IMR-90 (cell line): Measurements from ENCODE around the gene NSF. TPM values are rescaled to one million over a fixed set of nuclear protein-coding genes. Genes with fewer than 3 reads are reported as not detected.

Experiments used
- ATAC-seq: fragments of 200-7000 bp; cut with Tn5 transposase; 2 replicates; pipeline ENCODE4 v1.9.1; 2020; ENCODE audit warnings: low read depth, mild to moderate bottlenecking, moderate library complexity
- BruUV-seq: library from RNA; stranded (reverse); fragments of 400-500 nt; replicated peaks from 2 replicates; lab custom pipeline; 2021; lab: Mats Ljungman, UMichigan
- CTCF ChIA-PET: fragments of 300-600 bp; formaldehyde crosslinking; extraction: SDS; loops from one replicate; lab custom pipeline; 2021; ENCODE audit warnings: antibody characterized with exemption; lab: Yijun Ruan, JAX
- POLR2A ChIA-PET: fragments of 300-600 bp; sonication (Branson Sonifier 250); formaldehyde crosslinking; loops from one replicate; lab custom pipeline; 2022; ENCODE audit warnings: antibody characterized with exemption; ENCODE audit not compliant: unreplicated experiment; lab: Charles Lee
- DNase-seq: peaks from one replicate; pipeline ENCODE4 v3.0.0; 2013
- H2AFZ ChIP-seq: replicated peaks from 2 replicates; pipeline ENCODE3; 2013; ENCODE audit warnings: low read length, mild to moderate bottlenecking; ENCODE audit not compliant: poor library complexity
- H2AK5ac ChIP-seq: 2 replicates; pipeline ENCODE4 v1.6.1; 2013; ENCODE audit warnings: low read depth, low read length, inconsistent platforms
- H2AK9ac ChIP-seq: replicated peaks from 2 replicates; pipeline ENCODE3; 2013; ENCODE audit warnings: mild to moderate bottlenecking, low read depth, low read length, moderate library complexity; ENCODE audit not compliant: poor library complexity
- H2BK120ac ChIP-seq: 2 replicates; pipeline ENCODE4 v1.6.1; 2013; ENCODE audit warnings: low read depth, low read length, inconsistent platforms
- H2BK15ac ChIP-seq: 3 replicates; pipeline ENCODE4 v1.6.1; 2013; ENCODE audit warnings: low read depth, low read length, inconsistent platforms
- H2BK20ac ChIP-seq: 2 replicates; pipeline ENCODE4 v1.6.1; 2013; ENCODE audit warnings: low read depth, mild to moderate bottlenecking, inconsistent platforms, low read length, moderate library complexity
- H2BK5ac ChIP-seq: 2 replicates; pipeline ENCODE4 v1.6.1; 2013; ENCODE audit warnings: mild to moderate bottlenecking, low read depth, low read length, inconsistent platforms; ENCODE audit not compliant: poor library complexity, severe bottlenecking
- H3K14ac ChIP-seq: replicated peaks from 2 replicates; pipeline ENCODE4 v1.6.1; 2013; ENCODE audit warnings: low read depth, low read length, inconsistent platforms
- H3K18ac ChIP-seq: 2 replicates; pipeline ENCODE4 v1.6.1; 2013; ENCODE audit warnings: low read depth, low read length, control low read depth
- H3K23ac ChIP-seq: 2 replicates; pipeline ENCODE4 v1.6.1; 2013; ENCODE audit warnings: low read depth, low read length, inconsistent platforms
- H3K27ac ChIP-seq: 2 replicates; pipeline ENCODE4 v1.5.1; 2013; ENCODE audit warnings: mild to moderate bottlenecking, control low read depth, low read length; ENCODE audit not compliant: insufficient read depth
- H3K27me3 ChIP-seq: 2 replicates; pipeline ENCODE4 v1.6.1; 2013; ENCODE audit warnings: low read length; ENCODE audit not compliant: control insufficient read depth, insufficient read depth
- H3K36me3 ChIP-seq: 2 replicates; pipeline ENCODE4 v1.6.1; 2013; ENCODE audit warnings: low read length, mixed read lengths; ENCODE audit not compliant: control insufficient read depth, insufficient read depth
- H3K4ac ChIP-seq: 2 replicates; pipeline ENCODE4 v1.6.1; 2013; ENCODE audit warnings: low read depth, low read length, inconsistent platforms
- H3K4me1 ChIP-seq: 2 replicates; pipeline ENCODE4 v1.6.1; 2013; ENCODE audit warnings: low read length, mixed read lengths; ENCODE audit not compliant: control insufficient read depth, insufficient read depth
- H3K4me2 ChIP-seq: 2 replicates; pipeline ENCODE4 v1.6.1; 2013; ENCODE audit warnings: low read depth, mild to moderate bottlenecking, control low read depth, low read length, moderate library complexity
- H3K4me3 ChIP-seq: 2 replicates; pipeline ENCODE4 v1.5.1; 2013; ENCODE audit warnings: low read depth, mild to moderate bottlenecking, control low read depth, low read length, moderate library complexity; ENCODE audit not compliant: insufficient read depth
- H3K56ac ChIP-seq: 2 replicates; pipeline ENCODE4 v1.6.1; 2013; ENCODE audit warnings: low read length, inconsistent platforms; ENCODE audit not compliant: insufficient read depth; ENCODE audit errors: extremely low read depth
- H3K79me1 ChIP-seq, 2 experiments: 2 replicates each; pipeline ENCODE4 v1.6.1; 2013; ENCODE audit warnings: low read length in 2 of 2, inconsistent platforms in 1 of 2, low read depth in 1 of 2
- H3K9ac ChIP-seq: 2 replicates; pipeline ENCODE4 v1.6.1; 2013; ENCODE audit warnings: low read depth, low read length, control low read depth
- H3K9me1 ChIP-seq: 2 replicates; pipeline ENCODE4 v1.6.1; 2013; ENCODE audit warnings: low read length, inconsistent platforms; ENCODE audit not compliant: insufficient read depth
- H3K9me3 ChIP-seq: 2 replicates; pipeline ENCODE4 v1.6.1; 2013; ENCODE audit warnings: low read length; ENCODE audit not compliant: control insufficient read depth, insufficient read depth
- H4K20me1 ChIP-seq: 2 replicates; pipeline ENCODE4 v1.6.1; 2013; ENCODE audit warnings: low read length, inconsistent platforms; ENCODE audit not compliant: insufficient read depth
- H4K5ac ChIP-seq: 2 replicates; pipeline ENCODE4 v1.6.1; 2013; ENCODE audit warnings: mild to moderate bottlenecking, low read depth, low read length, control low read depth
- H4K8ac ChIP-seq, 2 experiments: 2 replicates each; pipeline ENCODE4 v1.6.1; 2013; ENCODE audit warnings: low read depth in 2 of 2, low read length in 2 of 2, control low read depth in 1 of 2, inconsistent platforms in 1 of 2
- H4K91ac ChIP-seq: 2 replicates; pipeline ENCODE4 v1.6.1; 2013; ENCODE audit warnings: low read depth, low read length, inconsistent platforms; ENCODE audit not compliant: insufficient read depth
- NFE2L2 ChIP-seq: fragments of 150-350 bp; IDR thresholded peaks from 2 replicates; pipeline ENCODE4 v1.6.1; 2016; ENCODE audit warnings: low read depth, mild to moderate bottlenecking, low read length
- POLR2A ChIP-seq: IDR thresholded peaks from 2 replicates; pipeline ENCODE4 v1.6.1; 2012; ENCODE audit warnings: mild to moderate bottlenecking, low read depth, low read length
- RFX5 ChIP-seq: IDR thresholded peaks from 2 replicates; pipeline ENCODE4 v1.8.0; 2012; ENCODE audit warnings: low read depth, mild to moderate bottlenecking, low read length, moderate library complexity
- WGBS, 2 experiments: methylation state at CpG; one replicate each; pipeline versions ENCODE4 v1.1.5 to v1.1.7; 2013; ENCODE audit warnings: missing lambda C conversion rate in 2 of 2; ENCODE audit not compliant: insufficient read length in 1 of 2; ENCODE audit errors: extremely low coverage in 2 of 2; 5-methylcytosine and 5-hydroxymethylcytosine counted together
- dilution Hi-C: fragments of 300-500 bp; cut with HindIII; formaldehyde crosslinking; loops from one replicate; pipeline ENCODE4 v1.14.3; 2018; ENCODE audit warnings: low sequenced_read_pairs; ENCODE audit not compliant: unreplicated experiment
- in situ Hi-C: fragments of 300-500 bp; cut with MboI; formaldehyde crosslinking; loops from 3 replicates; pipeline ENCODE4 v1.14.3; 2019; ENCODE audit warnings: low sequenced_read_pairs, inconsistent platforms, mixed read lengths
- intact Hi-C: fragments of 100-400 bp; cut with micrococcal nuclease; formaldehyde crosslinking; loops from 2 replicates; pipeline ENCODE4 v1.10.0; 2022
- polyA plus RNA-seq, 3 experiments: library from polyadenylated mRNA; depleted of rRNA; stranded (reverse); fragments of >200 nt; gene quantifications; 2 replicates each; pipeline ENCODE4 v1.2.3, GENCODE V29; 2012; ENCODE audit warnings: low replicate concordance in 1 of 3
- total RNA-seq: library from RNA; depleted of rRNA; stranded (reverse); fragments of >200 nt; gene quantifications from 2 replicates; pipeline ENCODE4 v1.2.3, GENCODE V29; 2012

The NSF gene
- total and polyA plus RNA-seq, 2 of the 4 experiments (the other 2 are of a cell fraction): 38.9 to 110 TPM

- intact Hi-C loops: loop anchor here (5.0 kb wide), 1 partner anchor 45 kb away; the partner anchor contains the start of gene WNT3
- in situ Hi-C loops: no loop called here
- Histone ChIP-seq H3K27me3 (no peaks in the 10 kb centered on the region), H3K4me3 (peak overlapping the region; percentile 57), H2AK5ac (no peak overlapping the region), H3K9ac (peak overlapping the region; percentile 54), H2BK20ac (no peak overlapping the region), H3K4me2 (peak overlapping the region; percentile 51), H3K56ac (no peak overlapping the region; the same call in 1 of the 2 replicates), H3K4ac (peak overlapping the region; percentile 64), H4K20me1 (no peaks in the 10 kb centered on the region), H3K9me3 (no peaks in the 10 kb centered on the region), H3K9me1 (peaks cover 7% of the 10 kb centered on the region), H4K8ac (peak overlapping the region; percentile 1 to 75; a peak in 2 of 4 replicates), H3K36me3 (no peaks in the 10 kb centered on the region), H3K79me1 (0 out of 4 replicates have a peak, but pooled peaks cover 0 to 5% of the 10 kb centered on the region in 2 experiments), H2AFZ (peak overlapping the region; percentile 94), H3K18ac (no peak overlapping the region), H4K91ac (peak overlapping the region; percentile 55; the same call in 1 of the 2 replicates), H2BK15ac (0 out of 3 replicates have a peak overlapping the region, but pooled peaks have one; percentile 26), H3K27ac (no peak overlapping the region; the same call in 1 of the 2 replicates), H2AK9ac (peak overlapping the region; percentile 82), H2BK120ac (peak overlapping the region; percentile 12), H3K23ac (no peak overlapping the region), H3K14ac (no peak overlapping the region), H3K4me1 (no peaks in the 10 kb centered on the region; the same call in none of the 2 replicates), H2BK5ac (no peak overlapping the region), H4K5ac (peak overlapping the region; percentile 43; the same call in 1 of the 2 replicates)
- peak; percentile 67 for ATAC-seq
- WGBS, 2 experiments: 16% methylated on average over 23 of the region's 135 CpGs; no CpG with 5 or more reads in 1 of the 2 experiments
- dilution Hi-C loops: no loop called here
- peak; percentile 28; the same call in 1 of the 2 replicates for TF ChIP-seq POLR2A
- TF ChIP-seq NFE2L2: no peak
- TF ChIP-seq RFX5: no peak
- no TSS peak for BruUV-seq
- ChIA-PET CTCF (no interaction called here), POLR2A (no interaction called here)
- DNase-seq: no peak
Measured at GRCh38 chr17:46771561-46772474, 181.3 kb downstream of the NSF start.
